HepG2 (cell line): Measurements from ENCODE around the gene NELL1. TPM values are rescaled to one million over a fixed set of nuclear protein-coding genes. Genes with fewer than 3 reads are reported as not detected.

Source experiments
- DZIP1 ChIP-seq: sonication (generic); formaldehyde crosslinking; IDR thresholded peaks from 2 replicates; pipeline ENCODE4 v1.5.0; 2020; ENCODE audit warnings: mild to moderate bottlenecking, missing genetic modification reagents
- ELK4 ChIP-seq: sonication (generic); formaldehyde crosslinking; IDR thresholded peaks from 2 replicates; pipeline ENCODE4 v1.9.0; 2021; ENCODE audit warnings: missing genetic modification reagents, borderline replicate concordance
- GATAD2A ChIP-seq: IDR thresholded peaks from 2 replicates; pipeline ENCODE4 v1.6.1; 2016
- HMG20A ChIP-seq: IDR thresholded peaks from 2 replicates; pipeline ENCODE4 v1.6.1; 2016; ENCODE audit warnings: borderline replicate concordance
- IRF2 ChIP-seq: IDR thresholded peaks from 2 replicates; pipeline ENCODE4 v1.6.1; 2018; ENCODE audit warnings: missing genetic modification reagents, missing compliant biosample characterization
- KDM1A ChIP-seq: IDR thresholded peaks from 2 replicates; pipeline ENCODE4 v1.6.1; 2016; ENCODE audit warnings: missing compliant biosample characterization
- MED8 ChIP-seq: sonication (generic); formaldehyde crosslinking; IDR thresholded peaks from 2 replicates; pipeline ENCODE4 v1.8.1; 2023; ENCODE audit warnings: mild to moderate bottlenecking, missing genetic modification reagents; ENCODE audit not compliant: insufficient replicate concordance
- NFE2 ChIP-seq: sonication (generic); formaldehyde crosslinking; IDR thresholded peaks from 2 replicates; pipeline ENCODE4 v1.4.0; 2020; ENCODE audit warnings: missing genetic modification reagents
- PAXIP1 ChIP-seq: sonication (generic); formaldehyde crosslinking; conservative IDR thresholded peaks from 2 replicates; pipeline ENCODE4 v1.4.0; 2020; ENCODE audit warnings: mild to moderate bottlenecking, missing genetic modification reagents, moderate library complexity
- SOX13 ChIP-seq, 3 experiments: fragments of 450-650 bp in 1 of 3; sonication (generic) in 1 of 3; formaldehyde crosslinking in 1 of 3; IDR thresholded peaks in 2 of 3; conservative IDR thresholded peaks in 1 of 3; 2 replicates each; pipeline versions ENCODE4 v1.5.0 to v1.6.1; 2016 to 2020; ENCODE audit warnings: antibody characterized with exemption in 1 of 3, mild to moderate bottlenecking in 1 of 3, missing compliant biosample characterization in 1 of 3, missing genetic modification reagents in 1 of 3, moderate library complexity in 1 of 3
- TBL1XR1 ChIP-seq: fragments of 150-350 bp; IDR thresholded peaks from 2 replicates; pipeline ENCODE4 v1.6.1; 2014; ENCODE audit warnings: borderline replicate concordance, low read length; ENCODE audit not compliant: partially characterized antibody
- ZNF724P ChIP-seq: sonication (generic); formaldehyde crosslinking; IDR thresholded peaks from 2 replicates; pipeline ENCODE4 v1.8.0; 2022; ENCODE audit warnings: missing genetic modification reagents, borderline replicate concordance
- polyA plus RNA-seq, 8 experiments: library from polyadenylated mRNA; depleted of rRNA in 3 of 8; stranded (reverse) in 7 of 8; unstranded in 1 of 8; fragments of >200 nt; fragmentation: Illumina TruSeq in 4 of 8; extraction: Trizol in 4 of 8; gene quantifications; 2 replicates each; pipeline versions ENCODE4 v1.2.1 to v1.2.3, GENCODE V29; 2011 to 2016; ENCODE audit warnings: low read depth in 4 of 8, missing spikeins in 1 of 8, mixed read lengths in 1 of 8; ENCODE audit not compliant: insufficient read depth in 1 of 8
- total RNA-seq, 5 experiments: library from RNA; depleted of rRNA; stranded (reverse); fragments of >200 nt; fragmentation: Illumina TruSeq; extraction: Trizol; gene quantifications; 2 replicates each; pipeline ENCODE4 v1.2.3, GENCODE V29; 2016; ENCODE audit warnings: low read depth in 1 of 5

NELL1 gene
- total and polyA plus RNA-seq, 2 of the 13 experiments (the other 11 are each of a cell fraction or from before 2014, with no cell fraction given): not detected

- TF ChIP-seq NFE2: no peak
- TF ChIP-seq GATAD2A (CRISPR knock-in tag): no peak
- TF ChIP-seq HMG20A (CRISPR knock-in tag): no peak
- no peak for TF ChIP-seq KDM1A (CRISPR knock-in tag)
- no peak for TF ChIP-seq DZIP1 (CRISPR knock-in tag)
- TF ChIP-seq SOX13 (IDR thresholded peaks at IDR 0.05): no peak
- TF ChIP-seq SOX13 (CRISPR knock-in tag; conservative IDR thresholded peaks at IDR 0.05 in 1 of 2, IDR thresholded peaks at IDR 0.05 in 1 of 2): no peak
- TF ChIP-seq PAXIP1: no peak
- no peak for TF ChIP-seq ELK4
- no peak for TF ChIP-seq ZNF724P (CRISPR knock-in tag)
- TF ChIP-seq TBL1XR1: no peak
- no peak for TF ChIP-seq IRF2
- no peak for TF ChIP-seq MED8 (CRISPR knock-in tag)
Measured at GRCh38 chr11:21447871-21448270, 778.5 kb downstream of the NELL1 start (continued).
